ENCODE data around the gene BRDT.

BRDT gene

GRCh38 chr1:91958926-91959325 is 9.7 kb downstream of the BRDT start:
- Histone ChIP-seq H3K4me3 (ENCODE audit: low read length, poor library complexity, severe bottlenecking) (no peak overlapping the region), H3K79me2 (ENCODE audit: insufficient read depth, low read length) (no peaks in the 10 kb centered on the region), H3K36me3 (ENCODE audit: insufficient read depth, low read length) (no peaks in the 10 kb centered on the region), H3K9ac (ENCODE audit: low read depth, low read length, poor library complexity, severe bottlenecking) (no peak overlapping the region), H3K27me3 (ENCODE audit: insufficient read depth, low read length, poor library complexity, severe bottlenecking) (no peaks in the 10 kb centered on the region), H2AFZ (ENCODE audit: low read length) (no peak overlapping the region), H3F3A (ENCODE audit: low read depth) (no peaks in the 10 kb centered on the region), H3K9me3 (ENCODE audit: insufficient read depth, low read depth, low read length) (no peaks in the 10 kb centered on the region), H4K20me1 (ENCODE audit: insufficient read depth, low read length, poor library complexity, severe bottlenecking) (no peaks in the 10 kb centered on the region), H3K9me2 (replicated peaks; ENCODE audit: low read depth, low read length) (no peaks in the 10 kb centered on the region), H3K4me1 (ENCODE audit: insufficient read depth, low read length, poor library complexity, severe bottlenecking) (no peaks in the 10 kb centered on the region), H3K4me2 (ENCODE audit: low read depth, low read length, poor library complexity, severe bottlenecking) (no peak overlapping the region)
- no peak for TF ChIP-seq EZH2phosphoT487 (IDR thresholded peaks at IDR 0.05; ENCODE audit: borderline replicate concordance)

DNA sequence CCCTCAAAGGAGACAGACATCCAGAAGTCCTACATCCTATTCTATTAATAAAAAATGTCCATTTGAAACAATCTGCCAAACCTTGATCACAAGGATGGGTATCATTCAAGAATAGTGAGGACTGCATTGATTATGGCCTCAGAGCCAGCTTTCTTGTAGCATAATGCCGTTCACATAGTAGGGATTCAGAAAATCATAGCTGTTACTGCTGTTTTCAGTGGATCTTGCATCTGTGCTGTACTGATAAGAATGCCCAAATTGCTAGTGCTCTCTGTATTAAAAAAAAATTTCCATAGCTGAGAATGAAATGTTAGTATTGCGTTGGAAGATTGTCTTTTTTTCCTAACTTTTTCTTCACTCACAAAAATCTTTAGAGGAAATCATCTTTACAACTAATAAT is 19.1 kb downstream of the BRDT start:
- H3K9me3 ChIP-seq (ENCODE audit: insufficient read depth, low read depth, low read length): no peaks in the 10 kb centered on the region
- no peak overlapping the region for H2AFZ ChIP-seq (ENCODE audit: low read length)
- no peak overlapping the region for H3K4me2 ChIP-seq (ENCODE audit: low read depth, low read length, poor library complexity, severe bottlenecking)
- H4K20me1 ChIP-seq (ENCODE audit: insufficient read depth, low read length, poor library complexity, severe bottlenecking): no peaks in the 10 kb centered on the region
- H3K27me3 ChIP-seq (ENCODE audit: insufficient read depth, low read length, poor library complexity, severe bottlenecking): no peaks in the 10 kb centered on the region
- no peak overlapping the region for H3K9ac ChIP-seq (ENCODE audit: low read depth, low read length, poor library complexity, severe bottlenecking)
- no peaks in the 10 kb centered on the region for H3F3A ChIP-seq (ENCODE audit: low read depth)
- H3K9me2 ChIP-seq (replicated peaks; ENCODE audit: low read depth, low read length): no peaks in the 10 kb centered on the region
- H3K36me3 ChIP-seq (ENCODE audit: insufficient read depth, low read length): no peaks in the 10 kb centered on the region
- TF ChIP-seq, protein P1, sequence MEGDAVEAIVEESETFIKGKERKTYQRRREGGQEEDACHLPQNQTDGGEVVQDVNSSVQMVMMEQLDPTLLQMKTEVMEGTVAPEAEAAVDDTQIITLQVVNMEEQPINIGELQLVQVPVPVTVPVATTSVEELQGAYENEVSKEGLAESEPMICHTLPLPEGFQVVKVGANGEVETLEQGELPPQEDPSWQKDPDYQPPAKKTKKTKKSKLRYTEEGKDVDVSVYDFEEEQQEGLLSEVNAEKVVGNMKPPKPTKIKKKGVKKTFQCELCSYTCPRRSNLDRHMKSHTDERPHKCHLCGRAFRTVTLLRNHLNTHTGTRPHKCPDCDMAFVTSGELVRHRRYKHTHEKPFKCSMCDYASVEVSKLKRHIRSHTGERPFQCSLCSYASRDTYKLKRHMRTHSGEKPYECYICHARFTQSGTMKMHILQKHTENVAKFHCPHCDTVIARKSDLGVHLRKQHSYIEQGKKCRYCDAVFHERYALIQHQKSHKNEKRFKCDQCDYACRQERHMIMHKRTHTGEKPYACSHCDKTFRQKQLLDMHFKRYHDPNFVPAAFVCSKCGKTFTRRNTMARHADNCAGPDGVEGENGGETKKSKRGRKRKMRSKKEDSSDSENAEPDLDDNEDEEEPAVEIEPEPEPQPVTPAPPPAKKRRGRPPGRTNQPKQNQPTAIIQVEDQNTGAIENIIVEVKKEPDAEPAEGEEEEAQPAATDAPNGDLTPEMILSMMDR (conservative IDR thresholded peaks at IDR 0.05; ENCODE audit: low read length): no peak
- no peak for TF ChIP-seq EZH2phosphoT487 (IDR thresholded peaks at IDR 0.05; ENCODE audit: borderline replicate concordance)
- H3K4me3 ChIP-seq (ENCODE audit: low read length, poor library complexity, severe bottlenecking): no peak overlapping the region
- no peaks in the 10 kb centered on the region for H3K79me2 ChIP-seq (ENCODE audit: insufficient read depth, low read length)
- H3K4me1 ChIP-seq (ENCODE audit: insufficient read depth, low read length, poor library complexity, severe bottlenecking): no peaks in the 10 kb centered on the region

DNA sequence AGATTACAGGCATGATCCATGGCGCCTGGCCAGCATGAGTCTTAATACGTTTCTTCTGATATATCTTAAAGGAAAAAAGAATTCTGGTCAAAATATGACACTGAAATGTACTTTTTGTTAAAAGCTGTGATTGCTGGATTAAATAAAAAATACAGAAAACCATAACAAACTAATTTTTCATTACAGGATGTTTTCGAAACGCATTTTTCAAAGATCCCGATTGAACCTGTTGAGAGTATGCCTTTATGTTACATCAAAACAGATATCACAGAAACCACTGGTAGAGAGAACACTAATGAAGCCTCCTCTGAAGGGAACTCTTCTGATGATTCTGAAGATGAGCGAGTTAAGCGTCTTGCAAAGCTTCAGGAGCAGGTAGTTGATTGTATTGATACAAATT is 30.2 kb downstream of the BRDT start:
- TF ChIP-seq EZH2phosphoT487 (IDR thresholded peaks at IDR 0.05; ENCODE audit: borderline replicate concordance): no peak
- TF ChIP-seq, protein P1 (conservative IDR thresholded peaks at IDR 0.05; ENCODE audit: low read length): no peak
- no peak overlapping the region for H2AFZ ChIP-seq (ENCODE audit: low read length)
- no peaks in the 10 kb centered on the region for H3K9me2 ChIP-seq (replicated peaks; ENCODE audit: low read depth, low read length)

GRCh38 chr1:91980663-91981062 is 31.5 kb downstream of the BRDT start:
- no peak overlapping the region for H3K9ac ChIP-seq (ENCODE audit: low read depth, low read length, poor library complexity, severe bottlenecking)
- H3F3A ChIP-seq (ENCODE audit: low read depth): no peaks in the 10 kb centered on the region
- H3K4me3 ChIP-seq (ENCODE audit: low read length, poor library complexity, severe bottlenecking): no peak overlapping the region
- H3K9me2 ChIP-seq (replicated peaks; ENCODE audit: low read depth, low read length): no peaks in the 10 kb centered on the region
- H3K27me3 ChIP-seq (ENCODE audit: insufficient read depth, low read length, poor library complexity, severe bottlenecking): no peaks in the 10 kb centered on the region
- H3K9me3 ChIP-seq (ENCODE audit: insufficient read depth, low read depth, low read length): no peaks in the 10 kb centered on the region
- no peaks in the 10 kb centered on the region for H3K4me1 ChIP-seq (ENCODE audit: insufficient read depth, low read length, poor library complexity, severe bottlenecking)
- no peaks in the 10 kb centered on the region for H3K79me2 ChIP-seq (ENCODE audit: insufficient read depth, low read length)
- H2AFZ ChIP-seq (ENCODE audit: low read length): no peak overlapping the region
- no peaks in the 10 kb centered on the region for H4K20me1 ChIP-seq (ENCODE audit: insufficient read depth, low read length, poor library complexity, severe bottlenecking)
- TF ChIP-seq, protein P1 (conservative IDR thresholded peaks at IDR 0.05; ENCODE audit: low read length): no peak
- no peak for TF ChIP-seq EZH2phosphoT487 (IDR thresholded peaks at IDR 0.05; ENCODE audit: borderline replicate concordance)
- no peaks in the 10 kb centered on the region for H3K36me3 ChIP-seq (ENCODE audit: insufficient read depth, low read length)
- H3K4me2 ChIP-seq (ENCODE audit: low read depth, low read length, poor library complexity, severe bottlenecking): no peak overlapping the region

More for the DNA sequence above, 30.2 kb downstream of the BRDT start:
- Histone ChIP-seq H3F3A (ENCODE audit: low read depth) (no peaks in the 10 kb centered on the region), H3K9ac (ENCODE audit: low read depth, low read length, poor library complexity, severe bottlenecking) (no peak overlapping the region), H3K36me3 (ENCODE audit: insufficient read depth, low read length) (no peaks in the 10 kb centered on the region), H3K4me1 (ENCODE audit: insufficient read depth, low read length, poor library complexity, severe bottlenecking) (no peaks in the 10 kb centered on the region), H3K9me3 (ENCODE audit: insufficient read depth, low read depth, low read length) (no peaks in the 10 kb centered on the region), H3K4me2 (ENCODE audit: low read depth, low read length, poor library complexity, severe bottlenecking) (no peak overlapping the region), H3K79me2 (ENCODE audit: insufficient read depth, low read length) (no peaks in the 10 kb centered on the region), H3K27me3 (ENCODE audit: insufficient read depth, low read length, poor library complexity, severe bottlenecking) (no peaks in the 10 kb centered on the region), H4K20me1 (ENCODE audit: insufficient read depth, low read length, poor library complexity, severe bottlenecking) (no peaks in the 10 kb centered on the region), H3K4me3 (ENCODE audit: low read length, poor library complexity, severe bottlenecking) (no peak overlapping the region)
